ENCODE data around the gene C2CD2.

C2CD2 gene

DNA sequence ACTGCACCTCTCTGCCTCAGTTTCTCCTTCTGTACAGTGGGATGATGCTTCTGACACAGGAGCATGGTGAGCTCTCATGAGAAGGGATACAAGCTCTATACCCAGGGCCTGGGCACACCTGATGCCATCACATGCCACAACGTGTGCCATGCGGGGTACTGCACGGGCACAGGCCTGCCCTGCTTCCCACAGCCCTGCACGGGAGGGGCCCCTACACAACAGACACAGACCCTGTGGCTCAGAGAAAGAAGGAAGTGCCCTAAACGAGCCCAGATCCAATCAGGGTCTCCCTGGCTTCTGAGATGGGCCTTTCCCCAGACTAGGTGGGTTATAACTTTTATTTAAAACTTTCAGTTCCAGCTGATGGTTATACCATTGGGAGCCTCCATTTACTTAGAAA is 24.6 kb downstream of the C2CD2 start:
- no peak for DNase-seq

DNA sequence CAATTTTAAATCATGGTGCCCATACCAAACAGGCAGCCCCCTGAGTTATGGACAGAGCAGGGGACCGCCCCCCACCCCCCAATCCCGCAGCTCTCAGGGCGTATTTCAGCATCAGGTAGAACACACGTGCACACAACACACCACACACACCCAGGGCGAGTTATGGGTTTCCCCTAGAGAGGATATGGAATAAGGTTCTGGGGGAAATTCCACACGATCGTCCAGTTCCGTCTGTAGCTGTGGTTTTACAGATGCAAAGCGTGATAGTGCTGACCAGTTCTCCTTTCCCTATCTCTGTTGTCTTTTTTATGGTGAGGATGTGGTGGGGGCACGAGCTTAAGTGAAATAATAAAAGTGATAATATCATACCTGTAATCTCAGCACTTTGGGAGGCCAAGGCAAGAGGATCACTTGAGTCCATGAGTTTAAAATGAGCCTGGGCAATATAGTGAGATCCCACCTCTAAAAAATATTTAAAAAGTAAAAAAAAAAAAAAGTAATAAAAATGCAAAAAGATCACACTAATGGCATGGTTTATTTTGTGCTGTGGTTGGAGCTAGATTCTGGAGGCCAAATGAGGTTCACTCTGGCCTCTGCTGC is 25.1 kb downstream of the C2CD2 start:
- no peak for DNase-seq

DNA sequence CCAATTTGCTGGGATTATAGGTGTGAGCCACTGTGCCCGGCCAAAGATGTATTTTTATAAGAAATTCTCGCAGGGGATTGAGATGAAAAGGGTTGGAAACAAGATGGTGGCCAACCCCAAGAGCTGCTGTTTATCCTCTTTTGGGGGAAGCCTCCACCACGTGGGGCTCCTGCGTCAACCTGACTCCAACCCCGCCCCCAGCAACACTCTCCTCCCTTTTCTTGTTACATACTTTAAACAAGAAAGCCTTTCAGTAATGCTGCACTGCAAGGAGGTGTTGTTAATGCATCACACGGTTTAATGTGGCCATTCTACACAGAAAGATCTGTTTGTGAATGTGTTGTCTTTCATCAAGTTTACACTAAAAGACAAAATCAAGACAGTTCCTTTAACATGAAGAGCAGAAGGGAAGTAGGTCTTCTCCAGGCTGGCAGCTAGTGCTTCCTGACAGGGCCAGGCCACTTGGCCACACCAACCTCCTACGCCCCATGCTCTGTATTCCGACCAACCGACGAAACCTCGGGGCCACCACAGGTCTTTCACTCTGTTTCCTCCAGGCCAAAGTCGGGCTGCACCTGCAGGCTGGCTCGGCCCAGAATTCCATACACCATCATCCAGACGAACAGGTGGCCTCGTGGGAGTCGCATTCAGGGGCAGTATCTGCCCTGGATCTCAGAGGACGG is 25.9 kb downstream of the C2CD2 start:
- no peak for DNase-seq

DNA sequence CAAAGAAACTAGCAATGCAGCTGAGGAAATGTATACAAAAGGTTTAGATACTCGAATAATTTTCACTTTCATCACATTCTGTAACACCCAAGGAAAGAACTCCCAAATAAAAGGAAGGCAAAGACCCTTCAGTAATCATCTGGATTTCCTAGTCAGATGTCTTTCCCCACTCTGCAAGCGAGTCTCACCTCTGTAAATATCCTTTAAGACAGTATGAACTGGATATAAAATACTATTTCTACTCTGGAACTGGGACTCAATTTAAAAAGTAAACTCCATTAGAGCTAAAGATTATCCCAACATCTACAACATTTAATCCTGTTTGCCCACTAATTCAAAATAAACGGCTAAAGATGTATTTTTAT is 27.0 kb downstream of the C2CD2 start:
- no peak for DNase-seq

DNA sequence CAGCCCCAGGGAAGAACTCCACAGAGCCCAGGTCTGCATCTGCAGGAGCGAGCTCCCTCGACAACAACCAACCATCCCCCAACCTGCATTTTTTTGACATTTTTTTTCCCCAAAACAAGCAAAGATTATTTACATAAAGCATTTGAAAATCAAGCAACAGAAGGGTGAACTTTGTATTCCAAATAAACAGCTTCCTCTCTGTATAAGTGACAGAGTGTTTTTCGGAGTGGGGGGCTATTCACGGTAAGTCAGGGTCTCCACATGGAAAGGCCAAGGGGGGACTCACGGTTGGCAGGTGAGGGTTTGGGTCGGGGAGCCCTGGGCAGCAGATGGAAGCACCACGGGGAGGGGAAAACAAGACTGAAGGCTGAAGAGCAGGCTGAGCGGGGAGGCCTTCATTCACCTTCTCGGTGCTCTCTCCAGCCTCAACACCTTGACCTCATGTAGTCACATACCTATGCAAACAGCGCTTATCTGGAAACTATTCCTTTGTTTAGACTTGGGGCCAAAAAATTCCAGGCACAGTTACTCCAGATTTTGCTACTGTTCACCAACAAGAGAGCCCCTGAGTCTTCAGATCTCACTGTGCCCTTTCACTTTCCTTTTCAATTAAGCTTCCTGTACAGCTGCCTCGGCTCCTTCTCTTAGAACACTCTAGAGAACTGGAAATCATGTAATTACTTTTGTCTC is 27.6 kb downstream of the C2CD2 start:
- peak; percentile 67 for DNase-seq

DNA sequence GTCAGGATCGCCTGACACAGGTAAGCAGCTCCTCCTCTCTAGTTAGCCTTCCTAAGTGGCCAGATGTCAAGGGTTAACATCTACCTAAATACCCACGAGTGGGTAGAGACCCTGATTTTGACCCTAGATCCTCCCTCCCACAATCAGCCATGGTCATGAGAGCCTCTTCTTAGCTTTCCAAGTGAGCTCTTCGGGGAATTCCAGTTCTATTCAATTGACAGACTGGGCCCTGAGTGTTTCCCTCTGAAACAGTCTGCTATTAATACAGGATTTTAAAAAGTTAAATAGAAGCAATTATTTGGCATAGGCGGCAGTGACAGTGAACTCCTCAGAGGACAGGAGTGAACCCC is 28.1 kb downstream of the C2CD2 start:
- DNase-seq = no peak

DNA sequence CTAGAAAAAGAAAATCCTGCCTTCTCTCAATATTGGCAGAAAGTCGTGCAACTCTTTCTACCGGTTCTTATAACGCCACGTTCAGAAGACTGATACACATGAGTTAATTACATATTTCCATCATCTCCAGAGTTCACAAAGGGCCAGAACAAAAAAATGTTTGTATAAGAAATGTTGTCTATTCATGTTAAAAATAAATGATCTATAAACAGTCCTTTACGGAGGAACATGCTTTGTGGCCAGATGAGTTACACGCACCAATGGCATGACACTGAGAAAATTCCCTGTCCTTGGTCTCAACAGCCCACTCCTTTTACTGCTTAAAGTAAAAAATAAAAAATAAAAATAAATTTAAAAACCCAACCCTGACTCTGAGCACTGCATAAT is 29.5 kb downstream of the C2CD2 start:
- no peak for DNase-seq

DNA sequence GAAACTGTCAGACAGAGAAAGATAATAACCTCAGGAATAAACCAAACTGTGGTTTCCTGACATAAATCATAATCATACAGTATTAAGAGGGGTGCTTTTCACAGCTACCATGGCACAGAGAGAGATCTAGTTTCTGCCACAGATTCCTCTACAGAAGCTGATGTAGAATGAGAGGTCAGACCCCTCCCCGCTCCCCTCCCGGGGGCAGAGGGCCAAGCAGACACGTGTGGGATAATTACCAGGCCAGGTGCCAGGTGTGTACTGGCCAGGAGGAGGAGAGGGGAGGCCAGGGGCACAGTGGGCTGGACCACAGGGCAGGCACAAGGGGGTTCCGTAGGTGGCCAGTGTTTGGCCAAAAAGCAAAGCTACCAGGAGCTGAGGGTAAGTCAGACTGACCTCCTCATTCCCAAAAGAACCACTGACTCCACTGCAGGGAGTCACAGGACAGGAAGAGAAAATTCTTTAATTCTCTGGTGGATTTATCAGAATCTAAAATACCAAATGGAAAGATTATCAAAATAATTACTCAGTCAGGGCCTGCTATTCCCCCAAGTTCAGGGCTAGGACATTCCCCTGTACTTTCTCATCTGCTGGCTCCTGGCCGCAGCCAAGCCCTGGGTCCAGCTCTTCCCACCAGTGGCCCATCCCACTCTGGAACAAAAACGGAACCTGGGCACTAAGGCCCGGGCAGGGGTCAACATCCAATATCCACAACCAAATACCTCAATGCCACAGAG is 30.0 kb downstream of the C2CD2 start:
- no peak for DNase-seq

DNA sequence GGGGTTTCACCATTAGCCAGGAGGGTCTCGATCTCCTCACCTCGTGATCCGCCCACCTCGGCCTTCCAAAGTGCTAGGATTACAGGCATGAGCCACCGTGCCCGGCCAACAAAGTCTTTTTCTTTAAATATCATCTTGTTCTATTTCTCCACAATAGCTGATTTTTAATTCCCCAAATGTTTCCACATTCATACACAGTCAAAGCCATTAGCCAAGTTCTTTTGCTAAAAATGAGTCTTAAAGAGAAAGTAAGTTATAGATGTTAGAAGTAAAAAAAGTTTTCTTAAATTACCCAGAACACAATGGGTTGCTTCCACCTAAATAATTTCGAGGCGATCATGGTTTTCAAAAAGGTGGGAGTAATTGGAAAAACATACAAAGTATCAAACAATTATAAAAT is 30.6 kb downstream of the C2CD2 start:
- DNase-seq = no peak

DNA sequence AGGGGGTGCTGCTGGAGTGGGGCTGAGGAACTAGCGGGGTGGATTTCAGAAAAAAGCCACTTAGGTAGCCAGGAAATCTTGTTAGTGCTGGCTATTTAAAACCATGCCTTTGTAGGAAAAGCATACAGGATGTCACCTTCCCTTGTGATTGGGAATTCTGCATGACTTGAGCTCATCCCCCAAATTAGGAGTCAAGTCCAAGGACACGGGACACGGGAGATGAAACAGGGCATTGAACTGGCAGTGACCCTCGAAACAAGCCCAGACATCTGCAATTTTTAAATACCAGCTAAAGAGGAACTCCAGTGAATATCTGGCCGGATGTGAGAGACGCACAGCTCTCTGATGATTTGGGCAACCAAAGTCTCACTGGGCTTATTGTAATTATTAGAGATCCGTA is 32.8 kb downstream of the C2CD2 start:
- DNase-seq = no peak

DNA sequence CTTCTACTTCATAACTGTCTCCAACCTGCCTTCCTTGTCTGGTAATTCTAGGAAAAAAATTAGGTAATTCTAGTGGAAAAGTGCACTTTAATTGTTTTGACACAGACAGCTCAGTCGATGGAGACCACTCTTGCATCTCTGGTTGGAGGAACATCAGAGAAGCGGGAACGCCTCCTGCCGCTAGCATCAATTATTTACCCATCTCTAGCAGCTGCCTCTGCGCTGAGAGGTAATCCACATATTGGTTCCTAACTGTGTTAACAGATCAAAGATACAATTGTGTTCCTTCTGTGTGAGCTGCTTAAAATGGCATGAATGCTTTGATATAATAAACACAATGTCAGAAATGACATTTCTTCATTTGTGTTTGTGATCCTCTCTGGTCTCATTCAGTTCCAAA is 33.3 kb downstream of the C2CD2 start:
- no peak for DNase-seq

DNA sequence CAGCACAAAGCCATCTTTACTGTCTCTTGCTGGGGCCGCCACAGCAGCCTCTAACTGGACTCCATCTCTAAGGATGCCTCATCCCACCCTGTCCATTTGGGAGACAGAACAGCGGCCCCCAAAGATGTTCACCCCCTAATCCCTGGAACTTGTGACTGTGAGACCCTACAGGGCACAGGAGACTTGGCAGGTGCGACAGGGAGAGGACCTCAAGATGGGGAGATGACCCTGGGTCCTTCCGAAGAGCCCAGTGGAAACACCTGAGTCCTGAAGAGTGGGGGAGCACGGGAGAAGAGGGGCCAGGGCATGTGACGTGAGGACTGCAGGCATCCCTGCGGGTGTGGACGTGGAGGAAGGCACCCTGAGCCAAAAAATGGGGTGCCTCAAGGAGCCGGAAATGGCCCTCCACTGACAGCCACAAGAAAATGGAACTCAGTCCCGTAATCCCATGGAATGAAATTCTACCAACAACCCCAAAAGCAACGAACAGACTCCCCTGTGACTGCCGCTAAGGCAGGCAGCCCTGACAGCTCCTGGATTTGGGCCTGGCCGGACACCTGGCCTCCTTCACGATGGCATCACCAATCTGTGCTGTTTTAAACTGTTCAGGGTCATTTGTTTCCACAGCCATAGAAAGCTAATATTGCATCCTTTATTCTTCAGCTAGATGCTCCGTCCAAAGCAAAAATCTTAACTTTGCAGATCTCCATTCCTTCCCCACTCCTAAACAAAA is 34.0 kb downstream of the C2CD2 start:
- DNase-seq = no peak

DNA sequence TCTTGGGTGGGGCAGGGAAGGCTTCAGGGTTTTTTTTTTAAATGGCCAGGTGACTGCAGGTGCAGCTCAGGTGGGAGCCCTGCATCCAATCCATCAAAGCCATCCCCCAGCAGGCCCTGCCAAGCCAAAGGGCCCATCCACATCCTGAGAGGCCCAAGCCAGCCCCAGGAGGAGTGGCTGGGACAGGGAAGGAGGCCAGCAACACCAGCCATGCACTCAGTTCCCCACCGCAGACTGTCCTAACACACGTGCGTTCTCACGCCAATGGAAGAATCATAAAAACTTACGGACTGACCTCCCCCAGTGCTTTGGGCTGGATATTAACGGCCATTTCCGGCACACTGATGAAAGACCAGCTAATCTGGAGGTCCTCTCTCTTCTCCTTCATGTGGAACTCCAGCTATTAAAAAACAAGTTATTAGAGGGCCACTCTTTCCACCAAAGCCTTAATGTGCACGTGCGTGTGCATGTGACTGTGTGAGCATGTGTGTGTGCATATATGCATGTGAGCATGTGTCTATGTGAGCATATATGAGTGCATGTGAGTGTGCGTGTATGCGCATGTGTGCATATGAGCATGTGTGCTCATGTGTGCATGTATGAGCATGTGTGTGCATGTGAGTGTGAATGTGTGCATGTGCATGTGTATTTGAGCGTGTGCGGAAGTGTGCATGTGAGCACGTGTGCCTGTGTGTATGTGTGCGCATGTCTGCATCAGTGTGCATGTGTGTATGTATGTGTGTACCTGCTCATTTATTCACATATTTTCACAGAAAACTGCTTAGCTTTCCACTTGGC is 35.1 kb downstream of the C2CD2 start:
- no peak for DNase-seq

DNA sequence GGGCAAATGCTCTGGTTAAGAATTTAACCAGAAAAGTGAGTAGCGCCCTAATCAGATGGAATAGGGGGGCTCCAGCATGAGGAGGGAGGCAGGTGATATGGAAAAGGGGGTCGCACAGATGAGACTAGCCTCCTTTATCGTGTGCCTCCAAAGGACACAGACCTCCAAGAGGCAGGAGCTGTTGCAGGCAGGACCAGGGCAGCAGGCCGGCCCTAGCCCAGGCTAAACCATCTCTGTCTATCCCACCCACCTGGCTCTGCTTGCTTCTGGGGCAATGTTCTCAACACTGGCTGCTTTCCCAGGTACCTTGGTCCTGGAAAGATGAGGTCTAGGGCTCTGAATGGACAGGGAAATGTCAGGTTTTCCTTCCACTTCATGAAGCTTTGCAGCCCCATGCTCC is 36.3 kb downstream of the C2CD2 start:
- no peak for DNase-seq

DNA sequence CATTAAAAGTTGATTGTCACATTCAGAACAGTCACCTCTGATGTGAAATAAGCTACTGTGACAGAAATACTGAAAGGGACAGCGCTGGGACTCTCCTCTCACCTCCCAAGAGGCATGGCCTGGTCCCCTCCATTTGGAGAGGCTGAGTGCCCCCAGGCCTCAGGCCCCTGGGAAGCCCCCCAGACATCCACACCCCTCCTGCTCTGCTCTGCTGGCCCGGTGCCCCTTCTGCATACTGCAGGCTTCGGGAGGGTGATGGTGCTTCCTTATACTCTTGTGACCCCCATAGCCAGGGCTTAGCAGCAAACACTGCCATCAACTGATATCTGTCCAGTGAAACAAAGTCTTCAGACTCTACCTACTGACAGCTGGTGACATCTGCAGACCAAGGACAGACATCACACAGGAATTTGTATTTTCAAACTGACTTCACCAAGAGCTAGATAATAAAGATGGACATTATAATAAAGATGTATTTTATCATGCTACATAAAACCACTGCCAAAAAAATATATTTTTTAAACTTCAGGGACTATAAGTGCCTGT is 36.9 kb downstream of the C2CD2 start:
- no peak for DNase-seq

DNA sequence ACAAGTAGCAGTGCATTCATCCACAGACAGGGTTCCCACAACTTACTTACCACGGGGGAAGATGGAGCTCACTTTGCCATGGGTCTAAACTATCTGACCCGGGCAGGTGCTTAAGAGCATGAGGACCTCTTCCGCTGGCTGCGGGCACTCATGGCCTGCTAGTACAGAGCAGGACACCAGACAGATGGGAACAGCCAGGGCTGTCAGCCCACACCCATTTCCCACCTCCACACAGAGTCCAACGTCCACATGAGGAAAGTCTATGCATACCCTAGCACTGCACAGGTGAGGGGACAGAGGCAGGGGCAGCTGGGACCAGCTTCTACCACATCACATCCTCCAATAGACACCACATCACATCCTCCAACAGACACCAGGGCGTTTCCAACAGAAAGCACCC is 38.9 kb downstream of the C2CD2 start:
- no peak for DNase-seq

DNA sequence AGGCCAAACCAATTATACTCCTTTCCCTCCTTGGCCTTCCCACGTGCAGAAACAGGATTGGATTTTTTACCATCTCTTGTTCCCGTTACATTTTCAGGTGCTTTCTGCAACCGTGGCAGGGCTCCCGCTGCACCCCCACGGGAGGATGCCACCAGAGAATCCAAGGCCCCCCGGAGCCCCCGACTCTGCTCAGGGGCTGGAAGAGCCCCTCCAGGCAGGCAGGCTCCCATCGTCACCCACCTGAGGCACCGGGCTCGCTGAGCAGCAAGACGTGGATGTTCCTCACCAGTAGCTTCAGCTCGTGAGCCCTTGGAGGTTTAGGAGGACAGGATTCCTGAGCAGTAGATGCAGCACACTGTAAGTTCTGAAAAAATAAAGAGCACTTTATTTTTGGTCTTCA is 39.5 kb downstream of the C2CD2 start:
- DNase-seq = no peak

DNA sequence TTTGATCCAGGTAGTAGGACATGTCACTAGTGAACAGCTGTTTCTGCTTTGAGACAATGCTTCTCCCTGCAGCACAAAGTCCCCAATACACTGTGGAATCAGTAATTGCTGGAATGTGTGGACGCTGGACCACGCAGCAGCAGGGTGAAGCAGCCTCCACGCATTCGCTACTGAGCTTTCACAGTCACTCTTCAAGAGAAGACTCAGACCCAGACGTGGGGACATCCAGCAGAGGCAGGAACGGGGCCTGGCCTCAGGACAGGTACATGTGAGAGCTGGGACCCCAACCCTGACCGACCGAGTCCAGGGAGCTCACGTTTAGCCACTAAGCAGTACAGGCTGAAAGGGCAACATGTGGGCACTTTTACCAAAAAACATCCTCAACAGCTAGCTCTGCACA is 40.6 kb downstream of the C2CD2 start:
- no peak for DNase-seq

DNA sequence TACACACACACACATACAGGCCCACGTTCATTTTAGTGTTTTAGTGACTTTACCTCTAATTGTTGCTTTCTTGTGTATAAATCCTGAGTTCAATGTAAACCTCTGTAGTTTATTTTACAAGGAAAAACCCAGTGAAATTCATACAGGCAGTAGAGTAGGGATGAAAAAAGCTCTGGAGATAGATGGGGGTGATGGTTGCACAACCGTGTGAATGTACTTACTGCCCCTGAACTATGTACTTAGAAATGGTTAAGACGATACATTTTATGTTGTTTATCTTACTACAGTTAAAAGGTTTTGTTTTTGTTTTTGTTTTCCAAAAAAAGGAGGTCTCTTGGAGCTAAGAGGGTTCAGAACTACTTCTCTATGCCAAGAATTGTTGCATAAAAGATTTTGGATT is 45.0 kb downstream of the C2CD2 start:
- no peak for DNase-seq

DNA sequence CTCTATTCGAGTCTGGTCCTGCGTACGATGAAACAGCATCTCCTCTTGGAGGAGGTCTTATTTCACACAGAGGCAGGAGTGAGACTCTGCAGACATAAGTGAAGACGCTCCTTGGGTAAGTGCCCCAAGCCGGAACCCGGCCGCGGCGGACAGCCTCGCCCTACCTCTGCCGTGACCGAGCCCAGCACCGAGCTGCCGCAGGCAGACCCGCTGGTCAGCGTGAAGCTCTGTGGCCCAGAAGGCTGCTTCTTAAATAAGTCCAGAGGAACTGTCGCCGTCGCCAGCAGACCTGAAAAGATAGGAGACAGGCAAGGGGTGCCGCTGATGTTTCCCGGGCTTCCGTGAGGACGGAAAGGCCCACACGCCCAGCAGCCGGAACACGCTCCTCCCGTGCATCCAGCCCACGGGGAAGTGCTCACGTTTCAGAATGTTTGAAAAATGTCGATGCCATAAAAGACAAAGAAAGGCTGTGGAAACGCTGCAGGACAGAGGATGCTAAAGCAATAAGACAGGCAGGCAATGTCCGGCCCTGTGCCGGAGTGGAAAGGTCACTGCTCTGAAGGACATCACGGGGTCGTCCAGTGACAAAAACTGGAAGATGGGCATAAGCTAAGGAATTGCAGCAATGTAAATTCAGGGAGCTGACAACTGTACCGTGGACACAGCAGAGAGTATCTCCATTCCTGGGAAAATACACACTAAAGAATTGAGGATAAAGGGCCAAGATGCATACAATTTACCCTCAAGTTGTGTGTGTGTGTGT is 46.1 kb downstream of the C2CD2 start:
- DNase-seq = no peak

DNA sequence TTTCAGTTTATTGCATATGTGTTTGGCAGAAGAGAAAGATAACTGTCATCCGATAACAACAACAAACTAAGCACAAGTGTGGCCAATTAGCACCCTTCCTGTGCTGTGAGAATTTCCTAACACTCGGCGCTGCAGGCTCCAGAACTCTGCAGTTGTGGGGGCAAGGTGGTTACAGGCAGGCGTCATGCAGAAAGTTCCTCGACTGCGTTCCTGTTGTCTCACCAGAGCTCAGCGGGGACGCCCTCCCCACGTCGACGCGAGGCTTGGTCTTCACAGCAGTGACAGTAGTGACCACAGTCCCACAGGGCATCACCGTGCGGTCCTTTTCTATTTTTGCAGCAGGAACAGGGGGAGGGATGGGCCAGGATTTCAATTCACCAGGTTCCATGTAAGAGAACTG is 47.0 kb downstream of the C2CD2 start:
- DNase-seq = no peak

Data from CD4-positive, alpha-beta T cell treated with Interleukin-10 for 1 hour (primary cell).